8988T (cell line): ENCODE measurements around the gene REM2.
"Not testable (repeated sequence)": the region's sequence is repeated elsewhere in the genome, so short reads cannot be mapped to it uniquely, and the experiment has no call there.

Experiments
- DNase-seq: peaks from one replicate; pipeline ENCODE4 v3.0.0; 2011

REM2 gene

DNA sequence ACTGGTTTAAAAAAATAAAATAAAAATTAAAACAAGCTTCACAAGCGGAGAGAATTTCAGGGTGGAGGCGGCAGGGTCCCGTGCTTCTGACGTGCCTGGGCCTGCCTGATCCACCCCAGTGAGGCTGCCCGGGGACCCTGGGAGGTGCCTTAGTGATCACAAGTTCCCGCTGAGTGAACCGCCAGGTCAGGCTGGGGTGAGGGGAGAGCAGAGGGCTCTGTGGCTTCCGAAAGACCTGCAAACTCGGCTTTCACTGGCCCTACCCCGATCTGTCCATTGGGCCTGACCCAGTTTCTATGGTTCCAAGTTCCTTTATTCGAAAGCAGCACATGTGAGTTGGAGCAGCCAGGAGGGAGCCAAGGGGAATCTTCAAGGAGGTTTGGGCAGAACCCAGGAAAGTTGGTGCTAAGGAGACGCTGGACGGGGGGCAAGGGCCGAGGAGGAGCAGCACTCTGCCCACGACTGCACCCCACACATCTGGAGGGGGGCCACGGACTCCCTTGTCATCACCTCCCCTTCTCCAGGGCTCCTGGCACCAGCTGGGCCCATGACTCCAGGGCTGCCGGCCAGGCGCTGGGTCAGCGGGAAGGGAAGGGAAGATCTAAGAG, 33.7 kb upstream of the REM2 start:
- DNase-seq: no peak

DNA sequence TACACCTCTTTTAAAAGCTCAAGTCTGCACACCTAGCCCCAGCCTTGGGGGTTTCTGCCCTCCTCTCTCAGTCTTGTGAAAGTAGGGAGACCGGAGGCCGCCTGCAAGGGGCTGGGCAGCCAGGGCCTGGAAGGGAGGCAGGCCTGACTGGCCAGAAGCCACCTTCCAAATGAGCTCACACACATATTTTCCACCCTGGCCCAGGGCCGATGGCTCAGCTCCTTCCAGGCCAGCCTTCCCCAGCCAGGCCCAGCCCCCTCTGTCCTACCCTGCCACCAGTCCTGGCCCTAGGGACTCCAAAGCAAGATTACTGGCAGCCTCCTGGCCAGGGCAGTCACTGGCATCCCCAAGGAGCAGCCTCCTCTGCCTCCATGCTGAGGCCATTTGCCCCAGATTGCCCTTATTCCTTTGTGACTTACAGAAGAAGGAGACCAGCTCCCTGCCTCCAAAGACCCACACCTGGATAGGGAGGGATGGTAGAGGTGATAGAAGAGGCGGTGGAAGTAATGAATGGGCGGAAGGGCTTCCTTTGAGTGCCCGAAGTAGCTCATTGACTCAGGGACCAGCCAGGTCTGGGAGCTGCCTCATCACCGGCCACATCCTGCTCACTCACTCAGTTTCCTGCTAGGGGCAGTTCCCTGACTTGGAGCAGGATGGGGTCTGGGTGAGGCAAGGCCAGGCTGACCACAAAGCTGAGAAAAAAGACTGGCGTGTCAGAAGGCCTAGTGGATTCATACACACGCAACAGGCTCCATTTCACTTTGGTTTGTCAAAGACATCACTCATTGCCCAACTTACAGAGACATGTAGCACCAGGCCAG, 31.9 kb upstream of the REM2 start:
- DNase-seq: no peak

DNA sequence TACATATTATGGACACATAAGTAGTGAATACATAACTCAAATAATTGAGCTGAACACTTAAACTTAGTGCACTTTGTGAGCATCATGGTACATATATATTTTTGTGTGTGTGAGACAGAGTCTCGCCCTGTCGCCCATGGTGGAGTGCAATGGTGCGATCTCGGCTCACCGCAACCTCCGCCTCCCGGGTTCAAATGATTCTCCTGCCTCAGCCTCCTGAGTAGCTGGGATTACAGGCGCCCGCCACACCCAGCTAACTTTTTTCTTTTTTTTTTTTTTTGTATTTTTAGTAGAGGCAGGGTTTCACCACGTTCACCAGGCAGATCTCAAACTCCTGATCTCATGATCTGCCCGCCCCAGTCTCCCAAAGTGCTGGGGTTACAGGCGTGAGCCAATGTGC, 30.8 kb upstream of the REM2 start:
- DNase-seq: not testable (repeated sequence)

DNA sequence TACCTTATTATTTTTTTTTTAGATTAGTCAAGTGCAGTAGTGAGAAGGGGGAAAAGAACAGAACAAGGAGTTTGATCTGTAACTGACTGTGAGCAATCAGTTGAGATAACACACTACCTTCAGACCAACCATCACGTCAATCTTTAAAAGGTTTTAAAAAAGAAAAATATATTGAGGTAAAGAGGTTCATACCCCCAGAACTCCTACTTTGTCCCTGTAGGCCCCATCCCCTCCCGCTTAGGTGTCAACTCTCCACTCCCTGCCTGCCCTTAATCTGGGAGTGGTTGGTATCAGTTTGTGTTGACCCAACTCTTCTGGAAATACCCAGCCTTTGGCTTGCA, 30.5 kb upstream of the REM2 start:
- no peak for DNase-seq

GRCh38 chr14:22852940-22853767, 29.9 kb upstream of the REM2 start:
- DNase-seq: no peak

DNA sequence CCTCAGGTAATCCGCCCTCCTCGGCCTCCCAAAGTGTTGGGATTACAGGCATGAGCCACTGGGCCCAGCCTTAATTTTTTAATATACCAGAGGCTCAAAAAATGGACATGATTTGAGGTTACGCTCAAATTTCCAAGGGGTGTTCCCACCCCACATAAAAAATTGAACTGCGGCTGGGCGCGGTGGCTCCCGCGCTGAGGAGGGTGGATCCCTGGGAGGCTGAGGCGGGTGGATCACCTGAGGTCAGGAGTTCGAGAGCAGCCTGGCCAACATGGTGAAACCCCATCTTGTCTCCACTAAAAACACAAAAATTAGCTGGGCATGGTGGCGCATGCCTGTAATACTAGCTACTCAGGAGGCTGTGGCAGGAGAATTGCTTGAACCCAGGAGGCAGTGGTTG, 28.7 kb upstream of the REM2 start:
- DNase-seq: not testable (repeated sequence)

GRCh38 chr14:22854963-22855724, 27.9 kb upstream of the REM2 start:
- DNase-seq: no peak

DNA sequence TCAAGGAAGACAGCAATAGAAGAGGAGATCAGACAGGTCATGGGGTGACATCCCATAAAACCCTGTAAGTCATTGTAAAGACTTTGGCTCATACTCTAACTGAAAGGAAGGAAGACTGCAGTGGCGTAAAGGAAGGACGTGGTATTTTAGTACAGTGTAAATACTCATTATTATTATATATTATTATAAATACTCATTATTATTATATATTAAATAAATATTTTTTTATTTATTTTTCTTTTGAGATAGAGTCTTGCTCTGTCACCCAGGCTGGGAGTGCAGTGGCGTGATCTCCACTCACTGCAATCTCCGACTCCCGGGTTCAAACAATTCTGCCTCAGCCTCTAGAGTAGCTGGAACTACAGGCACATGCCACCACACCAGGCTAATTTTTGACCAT, 26.6 kb upstream of the REM2 start:
- DNase-seq: no peak

DNA sequence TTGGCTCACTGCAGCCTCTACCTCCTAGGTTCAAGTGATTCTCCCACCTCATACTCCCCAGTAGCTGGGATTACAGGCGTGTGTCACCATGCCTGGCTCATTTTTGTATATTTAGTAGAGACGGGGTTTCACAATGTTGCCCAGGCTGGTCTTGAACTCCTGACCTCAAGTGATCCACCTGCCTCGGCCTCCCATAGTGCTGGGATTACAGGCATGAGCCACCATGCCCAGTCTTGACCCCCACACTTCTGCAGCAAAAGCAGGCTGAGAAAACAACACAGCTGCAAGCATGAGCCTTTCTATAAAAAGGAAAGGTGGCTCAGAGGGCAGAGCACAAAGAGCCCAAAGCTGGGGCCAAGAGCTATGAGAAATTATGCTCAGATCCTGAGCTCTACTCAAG, 22.6 kb upstream of the REM2 start:
- not testable (repeated sequence) for DNase-seq

DNA sequence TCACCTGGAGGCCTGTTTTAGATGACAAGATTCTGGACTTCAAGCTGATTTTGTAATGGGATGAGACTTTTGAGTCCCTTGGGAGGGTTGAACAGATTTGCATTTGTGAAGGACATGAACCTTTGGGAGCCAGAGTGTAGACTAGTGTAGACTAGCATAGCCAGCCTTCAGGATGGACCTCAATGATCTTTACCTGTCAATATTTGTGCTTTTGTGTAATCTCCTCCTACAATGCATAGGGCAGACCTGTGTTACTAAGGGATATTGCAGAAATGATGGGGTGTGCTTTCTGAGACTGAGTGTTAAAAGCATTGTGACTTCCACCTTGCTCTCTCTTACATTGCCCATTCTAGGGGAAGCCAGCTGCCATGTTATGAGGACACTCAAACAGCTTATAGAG, 21.4 kb upstream of the REM2 start:
- DNase-seq: no peak

GRCh38 chr14:22864979-22865378, 18.0 kb upstream of the REM2 start:
- no peak for DNase-seq

GRCh38 chr14:22865424-22866405, 17.3 kb upstream of the REM2 start:
- no peak for DNase-seq

DNA sequence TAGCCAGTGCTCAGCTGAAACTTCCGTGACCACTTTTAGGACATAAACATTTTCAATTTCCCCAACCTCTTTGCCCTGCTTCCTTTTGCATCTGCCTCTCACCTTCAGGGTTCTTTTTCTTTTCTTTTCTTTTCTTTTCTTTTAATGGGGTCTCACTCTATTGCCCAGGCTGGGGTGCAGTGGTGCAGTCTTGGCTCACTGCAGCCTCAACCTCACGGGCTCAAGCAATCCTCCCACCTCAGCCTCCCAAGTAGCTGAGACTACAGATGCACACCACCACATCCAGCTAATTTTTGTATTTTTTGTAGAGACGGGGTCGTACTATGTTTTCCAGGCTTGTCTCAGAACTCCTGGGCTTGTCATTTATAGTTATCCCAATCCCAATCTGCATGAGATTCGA, 16.1 kb upstream of the REM2 start:
- no peak for DNase-seq

GRCh38 chr14:22870811-22871223, 12.2 kb upstream of the REM2 start:
- DNase-seq: no peak

- DNase-seq: peak; percentile 47
Measured at GRCh38 chr14:22871224-22872032, 11.6 kb upstream of the REM2 start, which contains the start of gene LRP10. TSS of gene LRP10 (plus strand) at chr14:22871740. CDS start at chr14:22872304, 564 bp downstream.

GRCh38 chr14:22872033-22872832, 10.8 kb upstream of the REM2 start:
- DNase-seq: peak; percentile 62

- DNase-seq: no peak
Measured at GRCh38 chr14:22872833-22873520, 10.0 kb upstream of the REM2 start.

- DNase-seq: no peak
Measured at GRCh38 chr14:22875003-22875747, 7.8 kb upstream of the REM2 start.
